CD14-positive monocyte (primary cell): ENCODE data around the gene DNAJC7. TPM values are rescaled to one million over a fixed set of nuclear protein-coding genes. Genes with fewer than 3 reads are reported as not detected.

Experiments used
- DNase-seq, 3 donors: peaks; one replicate each; pipeline ENCODE4 v3.0.0-alpha.2; 2011 to 2022
- H2AFZ ChIP-seq: 2 replicates; pipeline ENCODE4 v1.6.0; 2012; ENCODE audit warnings: mild to moderate bottlenecking, low read depth, low read length, inconsistent platforms; ENCODE audit not compliant: insufficient read depth, poor library complexity, severe bottlenecking
- H3K27ac ChIP-seq, 2 donors: 1 replicate in 1 of 2; 2 replicates in 1 of 2; pipeline ENCODE4 v1.5.1; 2012 to 2013; ENCODE audit warnings: low read length in 2 of 2, control low read depth in 1 of 2, inconsistent platforms in 1 of 2, low read depth in 1 of 2, mild to moderate bottlenecking in 1 of 2
- H3K27me3 ChIP-seq, 2 donors: one replicate each; pipeline versions ENCODE4 v1.6.0 to v1.6.1; 2011 to 2013; ENCODE audit warnings: low read length in 2 of 2; ENCODE audit not compliant: control insufficient read depth in 2 of 2, insufficient read depth in 2 of 2
- H3K36me3 ChIP-seq, 2 donors: replicated peaks in 1 of 2; 1 replicate in 1 of 2; 2 replicates in 1 of 2; pipeline versions ENCODE4 v1.5.1 to v1.6.1; 2012 to 2013; ENCODE audit warnings: low read length in 2 of 2, control low read depth in 1 of 2, inconsistent platforms in 1 of 2, mild to moderate bottlenecking in 1 of 2; ENCODE audit not compliant: insufficient read depth in 2 of 2, control insufficient read depth in 1 of 2
- H3K4me1 ChIP-seq, 2 donors: 1 replicate in 1 of 2; 2 replicates in 1 of 2; pipeline versions ENCODE4 v1.5.1 to v1.6.1; 2012 to 2013; ENCODE audit warnings: low read length in 2 of 2, control low read depth in 1 of 2, inconsistent platforms in 1 of 2, mild to moderate bottlenecking in 1 of 2, moderate library complexity in 1 of 2; ENCODE audit not compliant: insufficient read depth in 2 of 2, control insufficient read depth in 1 of 2
- H3K4me2 ChIP-seq: replicated peaks from 2 replicates; pipeline ENCODE3; 2012; ENCODE audit warnings: low read length, moderate library complexity, mild to moderate bottlenecking; ENCODE audit not compliant: poor library complexity, severe bottlenecking; ENCODE audit errors: extremely low read depth
- H3K4me3 ChIP-seq, 3 experiments: fragments of 200-600 bp in 1 of 3; sonication (generic) in 1 of 3; replicated peaks in 1 of 3; 1 replicate in 2 of 3; 2 replicates in 1 of 3; pipeline ENCODE4 v1.5.1; 2011 to 2013; ENCODE audit warnings: low read length in 3 of 3, mild to moderate bottlenecking in 3 of 3, control low read depth in 2 of 3, low read depth in 2 of 3, inconsistent platforms in 1 of 3, moderate library complexity in 1 of 3
- H3K79me2 ChIP-seq: 2 replicates; pipeline ENCODE4 v1.6.0; 2012; ENCODE audit warnings: mild to moderate bottlenecking, control low read depth, inconsistent platforms, low read length, moderate library complexity; ENCODE audit not compliant: insufficient read depth
- H3K9ac ChIP-seq: 2 replicates; pipeline ENCODE4 v1.6.0; 2017; ENCODE audit warnings: low read length, mild to moderate bottlenecking; ENCODE audit not compliant: insufficient read depth, poor library complexity, severe bottlenecking
- H3K9me3 ChIP-seq, 2 donors: replicated peaks in 1 of 2; 1 replicate in 1 of 2; 2 replicates in 1 of 2; pipeline versions ENCODE4 v1.5.1 to v1.6.1; 2012 to 2013; ENCODE audit warnings: low read length in 2 of 2, control low read depth in 1 of 2; ENCODE audit not compliant: control insufficient read depth in 1 of 2, insufficient read depth in 1 of 2
- H4K20me1 ChIP-seq: 2 replicates; pipeline ENCODE4 v1.6.0; 2012; ENCODE audit warnings: mild to moderate bottlenecking, low read length, control low read depth, moderate library complexity; ENCODE audit not compliant: insufficient read depth
- H3K27ac Mint-ChIP-seq, 7 donors: one replicate each; pipeline ENCODE4 v1.8.0; 2020; ENCODE audit warnings: mild to moderate bottlenecking in 7 of 7, mixed read lengths in 7 of 7, moderate library complexity in 6 of 7, inconsistent platforms in 2 of 7
- H3K27me3 Mint-ChIP-seq, 3 donors: one replicate each; pipeline ENCODE4 v1.8.0; 2021 to 2022; ENCODE audit warnings: low read depth in 3 of 3, mild to moderate bottlenecking in 3 of 3, mixed read lengths in 3 of 3, moderate library complexity in 3 of 3, inconsistent platforms in 1 of 3
- H3K36me3 Mint-ChIP-seq, 2 donors: one replicate each; pipeline ENCODE4 v1.8.0; 2020; ENCODE audit warnings: mixed read lengths in 2 of 2, inconsistent platforms in 1 of 2, mild to moderate bottlenecking in 1 of 2
- H3K4me1 Mint-ChIP-seq: one replicate; pipeline ENCODE4 v1.8.0; 2020; ENCODE audit warnings: mild to moderate bottlenecking, mixed read lengths
- H3K4me3 Mint-ChIP-seq, 2 donors: one replicate each; pipeline ENCODE4 v1.8.0; 2020; ENCODE audit warnings: mild to moderate bottlenecking in 2 of 2, mixed read lengths in 2 of 2, moderate library complexity in 1 of 2
- H3K9me3 Mint-ChIP-seq, 7 donors: one replicate each; pipeline ENCODE4 v1.8.0; 2020 to 2022; ENCODE audit warnings: mixed read lengths in 7 of 7, mild to moderate bottlenecking in 6 of 7, moderate library complexity in 6 of 7, inconsistent platforms in 2 of 7
- CTCF ChIP-seq: fragments of 200-600 bp; IDR thresholded peaks from one replicate; pipeline ENCODE4 v1.8.0; 2022; ENCODE audit warnings: antibody characterized with exemption, mild to moderate bottlenecking
- WGBS: methylation state at CpG from one replicate; pipeline ENCODE4 v1.1.5; 2013; ENCODE audit warnings: missing lambda C conversion rate; ENCODE audit not compliant: insufficient coverage; 5-methylcytosine and 5-hydroxymethylcytosine counted together
- intact Hi-C, 2 donors: fragments of 100-400 bp; cut with micrococcal nuclease; formaldehyde crosslinking; loops; one replicate each; pipeline versions ENCODE4 v1.15.0 to v1.15.1; 2023
- polyA plus RNA-seq, 3 donors: library from polyadenylated mRNA; depleted of rRNA in 1 of 3; unstranded in 2 of 3; stranded (reverse) in 1 of 3; fragments of 300-500 nt in 2 of 3; fragments of >200 nt in 1 of 3; fragmentation: Illumina TruSeq in 2 of 3; gene quantifications; 1 replicate in 2 of 3; 2 replicates in 1 of 3; pipeline ENCODE4 v1.2.3, GENCODE V29; 2012 to 2021

DNAJC7 gene
- polyA plus RNA-seq, 3 donors, result 29.1 to 79.7 (median 59.6) TPM

- Histone ChIP-seq H3K27me3 (peaks cover 0 to 5% of the 10 kb centered on the region in 2 donors), H3K9me3 (no peaks in the 10 kb centered on the region), H2AFZ (no peak overlapping the region), H3K4me3 (no peak overlapping the region), H3K9ac (no peak overlapping the region), H3K4me1 (peaks cover 3 to 10% of the 10 kb centered on the region in 2 donors), H3K36me3 (no peaks in the 10 kb centered on the region), H3K79me2 (no peaks in the 10 kb centered on the region), H3K4me2 (no peak overlapping the region), H4K20me1 (no peaks in the 10 kb centered on the region), H3K27ac (no peak overlapping the region)
- H3K4me1 Mint-ChIP-seq, result peaks cover 6% of the 10 kb centered on the region
- 100% methylated on average over 8 of the region's 10 CpGs for WGBS
- no peaks in the 10 kb centered on the region for H3K36me3 Mint-ChIP-seq
- intact Hi-C loops, result no loop called here
- peaks cover 3 to 19% (median 6%) of the 10 kb centered on the region in 3 donors for H3K27me3 Mint-ChIP-seq
- peaks cover 0 to 1% (median 0%) of the 10 kb centered on the region in 7 donors for H3K9me3 Mint-ChIP-seq
- no peak for TF ChIP-seq CTCF
- no peak overlapping the region for H3K4me3 Mint-ChIP-seq
- no peak overlapping the region for H3K27ac Mint-ChIP-seq
- no peak for DNase-seq
Measured at GRCh38 chr17:42040818-42041217, 23.6 kb upstream of the DNAJC7 start.

GRCh38 chr17:42039794-42040763, 22.8 kb upstream of the DNAJC7 start:
- TF ChIP-seq CTCF, result no peak
- no peak for DNase-seq
- H3K9me3 ChIP-seq, result no peaks in the 10 kb centered on the region
- H3K4me3 ChIP-seq, result peak overlapping the region in 1 of 3 experiments; percentile 55
- H3K79me2 ChIP-seq, result no peaks in the 10 kb centered on the region
- H3K4me1 ChIP-seq, result peaks cover 3 to 10% of the 10 kb centered on the region in 2 donors
- Mint-ChIP-seq H3K36me3 (no peaks in the 10 kb centered on the region), H3K9me3 (peaks cover 0 to under 1% (median 0%) of the 10 kb centered on the region in 7 donors), H3K27me3 (peaks cover 3 to 19% (median 5%) of the 10 kb centered on the region in 3 donors), H3K4me3 (peak overlapping the region; percentile 64 to 79), H3K27ac (no peak overlapping the region), H3K4me1 (peaks cover 6% of the 10 kb centered on the region)
- intact Hi-C loops, result no loop called here
- no peaks in the 10 kb centered on the region for H3K36me3 ChIP-seq
- no peak overlapping the region for H3K27ac ChIP-seq
- WGBS, result 37% methylated on average over 73 of the region's 77 CpGs
- H3K9ac ChIP-seq, result peak overlapping the region; percentile 49
- H3K4me2 ChIP-seq, result peak overlapping the region; percentile 58
- H2AFZ ChIP-seq, result peak overlapping the region; percentile 68
- H3K27me3 ChIP-seq, result peaks cover 0 to 5% of the 10 kb centered on the region in 2 donors
- H4K20me1 ChIP-seq, result no peaks in the 10 kb centered on the region
